Keratinocyte (primary cell): Measurements from ENCODE around the gene DOCK1. TPM values are rescaled to one million over a fixed set of nuclear protein-coding genes. Genes with fewer than 3 reads are reported as not detected.

ENCODE experiments used
- DNase-seq: peaks from one replicate; pipeline ENCODE4 v3.0.0-alpha.2; 2011; ENCODE audit warnings: low read depth, missing footprints, low spot score
- FAIRE-seq: peaks from 2 replicates; lab custom pipeline; 2011; peaks lifted over from hg19 to GRCh38; lab: Jason Lieb, UNC
- H2AFZ ChIP-seq: 2 replicates; pipeline ENCODE4 v1.6.0; 2012; ENCODE audit warnings: low read length, control low read depth, inconsistent platforms; ENCODE audit not compliant: control insufficient read depth
- H3K27ac ChIP-seq: 2 replicates; pipeline ENCODE4 v1.5.1; 2011; ENCODE audit warnings: low read length; ENCODE audit not compliant: control insufficient read depth, insufficient read depth
- H3K27me3 ChIP-seq: 3 replicates; pipeline ENCODE4 v1.6.0; 2011; ENCODE audit warnings: low read length; ENCODE audit not compliant: control insufficient read depth, insufficient read depth; ENCODE audit errors: extremely low read depth
- H3K36me3 ChIP-seq, 2 experiments: 2 replicates in 1 of 2; 3 replicates in 1 of 2; pipeline ENCODE4 v1.5.1; 2011; ENCODE audit warnings: low read length in 2 of 2, mild to moderate bottlenecking in 1 of 2; ENCODE audit not compliant: control insufficient read depth in 2 of 2, insufficient read depth in 2 of 2; ENCODE audit errors: extremely low read depth in 1 of 2
- H3K4me1 ChIP-seq: 3 replicates; pipeline ENCODE4 v1.5.1; 2011; ENCODE audit warnings: low read length; ENCODE audit not compliant: control insufficient read depth, insufficient read depth; ENCODE audit errors: extremely low read depth
- H3K4me2 ChIP-seq: 3 replicates; pipeline ENCODE4 v1.6.0; 2011; ENCODE audit warnings: low read depth, low read length; ENCODE audit not compliant: control insufficient read depth, insufficient read depth; ENCODE audit errors: extremely low read depth
- H3K4me3 ChIP-seq, 3 experiments: fragments of 200-600 bp in 1 of 3; sonication (generic) in 1 of 3; 2 replicates in 2 of 3; 3 replicates in 1 of 3; pipeline ENCODE4 v1.5.1; 2011 to 2016; ENCODE audit warnings: low read length in 3 of 3, mild to moderate bottlenecking in 3 of 3, control low read depth in 2 of 3, inconsistent platforms in 1 of 3, low read depth in 1 of 3, mixed read lengths in 1 of 3, mixed run types in 1 of 3, moderate library complexity in 1 of 3; ENCODE audit not compliant: control insufficient read depth in 2 of 3, insufficient read depth in 2 of 3; ENCODE audit errors: extremely low read depth in 1 of 3
- H3K79me2 ChIP-seq: 2 replicates; pipeline ENCODE4 v1.6.0; 2012; ENCODE audit warnings: low read length; ENCODE audit not compliant: control insufficient read depth, insufficient read depth
- H3K9ac ChIP-seq: 3 replicates; pipeline ENCODE4 v1.6.0; 2011; ENCODE audit warnings: low read length; ENCODE audit not compliant: control insufficient read depth, insufficient read depth; ENCODE audit errors: extremely low read depth
- H3K9me1 ChIP-seq: 3 replicates; pipeline ENCODE4 v1.6.0; 2011; ENCODE audit warnings: low read length; ENCODE audit not compliant: control insufficient read depth, insufficient read depth; ENCODE audit errors: extremely low read depth
- H3K9me3 ChIP-seq: 2 replicates; pipeline ENCODE4 v1.5.1; 2012; ENCODE audit warnings: low read depth, low read length; ENCODE audit not compliant: control insufficient read depth
- H4K20me1 ChIP-seq: 3 replicates; pipeline ENCODE4 v1.6.0; 2011; ENCODE audit warnings: low read length; ENCODE audit not compliant: control insufficient read depth, insufficient read depth; ENCODE audit errors: extremely low read depth
- CTCF ChIP-seq, 3 experiments: IDR thresholded peaks in 1 of 3; conservative IDR thresholded peaks in 1 of 3; optimal IDR thresholded peaks in 1 of 3; 2 replicates in 2 of 3; 3 replicates in 1 of 3; pipeline versions ENCODE3 to v1.5.1; 2011; ENCODE audit warnings: low read length in 3 of 3, mild to moderate bottlenecking in 3 of 3, moderate library complexity in 2 of 3, control low read depth in 1 of 3, inconsistent platforms in 1 of 3; ENCODE audit not compliant: insufficient read depth in 2 of 3; ENCODE audit errors: extremely low read depth in 1 of 3
- EZH2 ChIP-seq: IDR thresholded peaks from one replicate; pipeline ENCODE4 v1.6.1; 2012; ENCODE audit warnings: inconsistent platforms, mild to moderate bottlenecking, low read length, moderate library complexity
- dilution Hi-C: fragments of 300-500 bp; cut with MboI; formaldehyde crosslinking; loops from one replicate; pipeline ENCODE4 v1.7.0; 2020; ENCODE audit warnings: low sequenced_read_pairs; ENCODE audit not compliant: extremely low pct_ligation_motif_present
- polyA plus RNA-seq, 5 experiments: library from polyadenylated mRNA; depleted of rRNA in 3 of 5; stranded (reverse) in 3 of 5; stranded (forward) in 1 of 5; unstranded in 1 of 5; fragments of >200 nt; gene quantifications; 1 replicate in 1 of 5; 2 replicates in 3 of 5; 3 replicates in 1 of 5; pipeline versions ENCODE4 v1.2.1 to v1.2.3, GENCODE V29; 2011 to 2012; ENCODE audit warnings: missing spikeins in 2 of 5, low read depth in 1 of 5, low replicate concordance in 1 of 5

The DOCK1 gene
- polyA plus RNA-seq, 1 donor (not counting 4 experiments of a cell fraction or from before 2014, with no cell fraction given), result 15.7 TPM

GRCh38 chr10:127376071-127376470 lies 470.8 kb downstream of the DOCK1 start:
- H3K36me3 ChIP-seq, result peaks cover 0 to 11% of the 10 kb centered on the region in 2 experiments
- H3K79me2 ChIP-seq, result no peaks in the 10 kb centered on the region
- DNase-seq (no peak), FAIRE-seq (no peak)
- H4K20me1 ChIP-seq, result no peaks in the 10 kb centered on the region
- no peak overlapping the region for H2AFZ ChIP-seq
- no peak overlapping the region for H3K4me2 ChIP-seq
- H3K9me1 ChIP-seq, result no peaks in the 10 kb centered on the region
- H3K4me3 ChIP-seq, result no peak overlapping the region
- TF ChIP-seq CTCF (optimal IDR thresholded peaks at IDR 0.05 in 1 of 3, IDR thresholded peaks at IDR 0.05 in 1 of 3, conservative IDR thresholded peaks at IDR 0.05 in 1 of 3; ENCODE audit: extremely low read depth in 1 of 3, insufficient read depth in 2 of 3, low read length in 3 of 3) (no peak), EZH2 (no peak)
- H3K9me3 ChIP-seq, result no peaks in the 10 kb centered on the region
- no peaks in the 10 kb centered on the region for H3K27me3 ChIP-seq
- no peak overlapping the region for H3K9ac ChIP-seq
- no peak overlapping the region for H3K27ac ChIP-seq
- no peaks in the 10 kb centered on the region for H3K4me1 ChIP-seq
- dilution Hi-C loops, result no loop called here

GRCh38 chr10:127378628-127379027 lies 473.4 kb downstream of the DOCK1 start:
- DNase-seq (no peak), FAIRE-seq (no peak)
- dilution Hi-C loops, result no loop called here
- H2AFZ ChIP-seq, result no peak overlapping the region
- no peaks in the 10 kb centered on the region for H3K27me3 ChIP-seq
- no peak overlapping the region for H3K4me2 ChIP-seq
- TF ChIP-seq CTCF (optimal IDR thresholded peaks at IDR 0.05 in 1 of 3, IDR thresholded peaks at IDR 0.05 in 1 of 3, conservative IDR thresholded peaks at IDR 0.05 in 1 of 3; ENCODE audit: extremely low read depth in 1 of 3, insufficient read depth in 2 of 3, low read length in 3 of 3) (no peak), EZH2 (no peak)
- H3K36me3 ChIP-seq, result peaks cover 0 to 8% of the 10 kb centered on the region in 2 experiments
- H3K4me3 ChIP-seq, result no peak overlapping the region
- H3K9me3 ChIP-seq, result no peaks in the 10 kb centered on the region
- no peaks in the 10 kb centered on the region for H3K4me1 ChIP-seq
- H3K9ac ChIP-seq, result no peak overlapping the region
- no peaks in the 10 kb centered on the region for H4K20me1 ChIP-seq
- no peaks in the 10 kb centered on the region for H3K79me2 ChIP-seq
- no peaks in the 10 kb centered on the region for H3K9me1 ChIP-seq
- no peak overlapping the region for H3K27ac ChIP-seq
